Measurements from ENCODE around the gene ABCA13.

Gene ABCA13

DNA sequence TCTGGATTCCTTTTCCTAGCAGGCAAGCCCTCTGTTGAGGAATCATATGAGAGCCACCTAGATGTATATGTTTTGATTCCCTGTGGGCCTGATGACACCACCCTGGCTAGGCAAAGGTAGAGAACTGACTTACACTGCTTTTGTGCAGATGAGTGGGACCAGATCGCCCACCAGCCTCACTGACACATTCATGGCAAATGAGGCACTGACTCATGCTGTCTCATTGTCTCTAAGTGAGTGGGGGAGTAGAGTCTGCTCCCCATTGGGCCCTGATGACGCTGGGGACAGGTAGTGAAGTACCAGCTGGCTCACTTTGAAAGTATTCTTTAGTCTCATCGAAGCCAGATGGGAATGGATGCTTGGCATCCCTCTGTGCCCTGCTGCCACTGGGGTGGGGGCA lies 326.3 kb downstream of the ABCA13 start:
- in situ Hi-C loops (cut with MboI; ENCODE audit: low pct_unique_long_range_greater_than_20kb, low sequenced_read_pairs, unreplicated experiment): no loop called here

DNA sequence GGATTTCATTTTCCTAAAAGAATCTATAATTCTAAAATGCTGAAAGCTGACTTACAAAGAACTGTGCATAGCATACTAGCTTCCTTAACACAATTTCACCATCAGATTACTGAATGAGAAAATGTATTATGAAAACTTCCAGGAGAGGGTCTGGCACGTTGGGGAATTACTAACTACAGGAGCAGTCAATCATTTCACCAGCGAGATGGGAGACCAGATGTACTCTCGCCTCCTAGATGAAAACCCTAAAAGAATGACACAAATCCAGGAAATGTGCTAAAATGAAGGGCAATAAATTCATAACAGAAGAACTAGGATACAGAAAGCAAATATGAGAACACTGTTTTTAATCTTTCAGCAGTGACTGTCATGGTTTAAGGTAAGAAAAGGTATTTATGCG lies 330.8 kb downstream of the ABCA13 start:
- TF ChIP-seq, protein P1, sequence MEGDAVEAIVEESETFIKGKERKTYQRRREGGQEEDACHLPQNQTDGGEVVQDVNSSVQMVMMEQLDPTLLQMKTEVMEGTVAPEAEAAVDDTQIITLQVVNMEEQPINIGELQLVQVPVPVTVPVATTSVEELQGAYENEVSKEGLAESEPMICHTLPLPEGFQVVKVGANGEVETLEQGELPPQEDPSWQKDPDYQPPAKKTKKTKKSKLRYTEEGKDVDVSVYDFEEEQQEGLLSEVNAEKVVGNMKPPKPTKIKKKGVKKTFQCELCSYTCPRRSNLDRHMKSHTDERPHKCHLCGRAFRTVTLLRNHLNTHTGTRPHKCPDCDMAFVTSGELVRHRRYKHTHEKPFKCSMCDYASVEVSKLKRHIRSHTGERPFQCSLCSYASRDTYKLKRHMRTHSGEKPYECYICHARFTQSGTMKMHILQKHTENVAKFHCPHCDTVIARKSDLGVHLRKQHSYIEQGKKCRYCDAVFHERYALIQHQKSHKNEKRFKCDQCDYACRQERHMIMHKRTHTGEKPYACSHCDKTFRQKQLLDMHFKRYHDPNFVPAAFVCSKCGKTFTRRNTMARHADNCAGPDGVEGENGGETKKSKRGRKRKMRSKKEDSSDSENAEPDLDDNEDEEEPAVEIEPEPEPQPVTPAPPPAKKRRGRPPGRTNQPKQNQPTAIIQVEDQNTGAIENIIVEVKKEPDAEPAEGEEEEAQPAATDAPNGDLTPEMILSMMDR (IDR thresholded peaks at IDR 0.05; ENCODE audit: extremely low read depth, insufficient read depth, missing control alignments): no peak
- no peak for DNase-seq (ENCODE audit: low spot score)
- in situ Hi-C loops (cut with MboI; ENCODE audit: low pct_unique_long_range_greater_than_20kb, low sequenced_read_pairs, unreplicated experiment): no loop called here

More for the DNA sequence above, 326.3 kb downstream of the ABCA13 start:
- no peak for DNase-seq (ENCODE audit: low spot score)
- TF ChIP-seq, protein P1 (IDR thresholded peaks at IDR 0.05; ENCODE audit: extremely low read depth, insufficient read depth, missing control alignments): no peak

DNA sequence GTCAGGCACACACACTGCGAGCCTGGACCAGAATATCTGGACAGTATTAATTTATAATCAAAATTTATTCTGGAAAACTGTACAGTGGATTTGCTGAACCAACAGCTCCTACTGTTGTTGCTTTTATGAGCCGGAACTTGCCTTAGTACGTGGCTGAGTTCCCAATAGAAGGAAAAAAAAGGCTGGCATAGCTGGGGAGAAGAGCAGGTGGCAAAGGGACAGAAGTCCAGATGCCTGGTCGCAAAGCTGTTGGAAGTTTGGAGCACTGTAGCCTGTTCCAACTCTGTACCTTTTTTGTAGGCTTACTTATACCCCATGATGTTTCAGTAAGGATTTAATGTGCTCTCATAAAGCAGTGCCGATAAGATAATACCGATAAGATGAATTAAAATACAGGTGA lies 333.8 kb downstream of the ABCA13 start:
- no peak for DNase-seq (ENCODE audit: low spot score)
- in situ Hi-C loops (cut with MboI; ENCODE audit: low pct_unique_long_range_greater_than_20kb, low sequenced_read_pairs, unreplicated experiment): no loop called here
- TF ChIP-seq, protein P1 (IDR thresholded peaks at IDR 0.05; ENCODE audit: extremely low read depth, insufficient read depth, missing control alignments): no peak

DNA sequence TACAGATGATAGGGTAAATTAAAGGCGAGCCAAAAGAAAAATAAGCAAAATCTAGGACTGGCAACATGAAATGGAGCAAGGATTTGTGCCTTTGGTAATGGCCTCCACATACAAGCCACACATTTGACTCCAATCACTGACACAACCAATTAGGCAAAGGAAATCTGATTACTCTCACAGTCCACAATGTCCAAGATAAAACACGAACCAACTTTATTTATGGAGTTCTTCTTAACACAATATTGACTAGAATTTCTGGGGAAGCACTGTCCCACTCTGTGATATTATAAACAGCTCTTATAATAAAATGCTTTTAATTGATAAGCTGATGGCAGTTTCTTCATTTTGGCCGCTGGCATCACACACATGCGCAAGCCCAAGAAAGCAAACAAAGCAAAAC lies 334.2 kb downstream of the ABCA13 start:
- in situ Hi-C loops (cut with MboI; ENCODE audit: low pct_unique_long_range_greater_than_20kb, low sequenced_read_pairs, unreplicated experiment): no loop called here
- DNase-seq (ENCODE audit: low spot score): no peak
- TF ChIP-seq, protein P1 (IDR thresholded peaks at IDR 0.05; ENCODE audit: extremely low read depth, insufficient read depth, missing control alignments): no peak

DNA sequence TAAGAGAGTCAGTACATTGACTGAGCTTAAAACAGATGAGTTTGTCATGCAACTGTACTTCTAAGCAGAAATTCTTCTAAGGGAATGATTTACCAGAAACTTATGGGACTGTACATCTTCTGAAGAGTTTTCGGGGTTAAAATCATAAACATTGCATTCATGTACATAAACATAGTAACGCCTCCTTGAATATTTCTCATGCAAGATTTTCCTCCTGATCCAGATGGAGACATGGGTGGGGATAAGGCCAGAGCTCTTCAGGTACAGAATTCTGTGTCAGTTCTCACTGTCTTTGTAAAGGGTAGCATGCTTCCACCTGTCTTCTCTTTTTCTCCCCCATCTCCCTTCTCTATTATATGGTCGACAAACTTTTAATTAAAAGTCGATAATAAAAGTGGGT lies 335.3 kb downstream of the ABCA13 start:
- in situ Hi-C loops (cut with MboI; ENCODE audit: low pct_unique_long_range_greater_than_20kb, low sequenced_read_pairs, unreplicated experiment): no loop called here
- DNase-seq (ENCODE audit: low spot score): no peak
- TF ChIP-seq, protein P1 (IDR thresholded peaks at IDR 0.05; ENCODE audit: extremely low read depth, insufficient read depth, missing control alignments): no peak

DNA sequence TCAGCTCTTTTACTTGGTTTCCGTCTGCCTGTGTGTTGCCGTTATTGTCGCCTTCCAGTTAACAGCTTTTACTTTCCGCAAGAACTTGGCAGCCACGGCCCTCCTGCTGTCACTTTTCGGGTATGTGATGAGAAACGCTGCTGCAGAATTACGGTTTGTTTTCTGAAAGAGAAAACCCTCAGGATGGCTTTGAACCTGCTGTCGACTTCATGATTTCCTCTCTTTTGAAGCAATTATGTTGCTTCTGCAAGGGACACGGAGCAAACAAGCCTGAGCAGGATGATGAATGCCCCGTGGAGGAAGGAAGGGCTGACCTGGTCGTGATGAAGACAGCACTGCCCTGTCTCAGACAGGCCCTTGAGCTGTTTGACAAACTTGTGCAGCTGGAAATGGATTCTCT lies 339.8 kb downstream of the ABCA13 start:
- TF ChIP-seq, protein P1 (IDR thresholded peaks at IDR 0.05; ENCODE audit: extremely low read depth, insufficient read depth, missing control alignments): no peak
- in situ Hi-C loops (cut with MboI; ENCODE audit: low pct_unique_long_range_greater_than_20kb, low sequenced_read_pairs, unreplicated experiment): no loop called here
- DNase-seq (ENCODE audit: low spot score): no peak

DNA sequence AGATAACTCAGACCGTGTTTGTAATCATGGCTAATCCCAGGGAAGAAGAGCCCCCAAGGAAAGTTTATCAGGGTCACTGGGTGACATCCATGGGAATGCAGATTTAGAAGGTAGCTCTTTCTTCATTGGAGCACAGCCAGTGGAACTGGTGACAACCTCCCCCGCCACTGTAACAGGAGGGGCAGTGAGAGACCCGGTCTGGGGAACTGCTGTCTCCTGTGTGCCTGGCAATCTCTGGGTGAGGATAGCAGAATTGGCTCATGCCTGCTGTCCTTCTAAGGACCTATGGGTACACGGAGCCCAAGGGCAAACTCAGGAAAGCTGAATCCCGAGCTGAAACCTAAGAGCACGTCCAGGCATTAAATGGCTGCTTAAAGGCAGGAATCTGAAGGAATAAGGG lies 341.6 kb downstream of the ABCA13 start:
- TF ChIP-seq, protein P1 (IDR thresholded peaks at IDR 0.05; ENCODE audit: extremely low read depth, insufficient read depth, missing control alignments): no peak
- DNase-seq (ENCODE audit: low spot score): no peak
- in situ Hi-C loops (cut with MboI; ENCODE audit: low pct_unique_long_range_greater_than_20kb, low sequenced_read_pairs, unreplicated experiment): no loop called here

All from GM13977 (cell line).